Measurements from ENCODE around the gene PDZD4.

PDZD4 gene

GRCh38 chrX:153812220-153812619 lies 18.1 kb downstream of the PDZD4 start:
- no peak for DNase-seq

- DNase-seq = no peak
Measured at GRCh38 chrX:153807976-153808375, 22.4 kb downstream of the PDZD4 start.

- DNase-seq = no peak
Measured at GRCh38 chrX:153806999-153807575, 23.3 kb downstream of the PDZD4 start.

GRCh38 chrX:153805436-153805835 lies 24.9 kb downstream of the PDZD4 start:
- no peak for DNase-seq

GRCh38 chrX:153804621-153805020 lies 25.7 kb downstream of the PDZD4 start:
- DNase-seq = no peak

GRCh38 chrX:153804100-153804595 lies 26.2 kb downstream of the PDZD4 start:
- DNase-seq = no peak

GRCh38 chrX:153803211-153804099 lies 26.9 kb downstream of the PDZD4 start:
- DNase-seq = no peak

GRCh38 chrX:153802513-153803045 lies 27.8 kb downstream of the PDZD4 start:
- no peak for DNase-seq

- no peak for DNase-seq
Measured at GRCh38 chrX:153801669-153802068, 28.7 kb downstream of the PDZD4 start.

- DNase-seq = no peak
Measured at GRCh38 chrX:153800746-153801145, 29.6 kb downstream of the PDZD4 start.

GRCh38 chrX:153800177-153800722 lies 30.1 kb downstream of the PDZD4 start:
- no peak for DNase-seq

- DNase-seq = no peak
Measured at GRCh38 chrX:153799326-153799725, 31.0 kb downstream of the PDZD4 start.

GRCh38 chrX:153797415-153798015 lies 32.8 kb downstream of the PDZD4 start:
- no peak for DNase-seq

- peak in 2 of 5 experiments; percentile 6 to 21 for DNase-seq
Measured at GRCh38 chrX:153794897-153795816, 35.2 kb downstream of the PDZD4 start.

GRCh38 chrX:153794018-153794896 lies 36.1 kb downstream of the PDZD4 start, which contains the start of the genes IDH3G and SSR4:
Gene IDH3G, minus strand, starts transcription at chrX:153794375. Its CDS starts 49 bp downstream, at chrX:153794326.
Gene SSR4, plus strand, starts transcription at chrX:153794668. Its CDS starts 20 bp downstream, at chrX:153794688.
- peak; percentile 78 to 97 (median 90) for DNase-seq

GRCh38 chrX:153793291-153793690 lies 37.1 kb downstream of the PDZD4 start:
- DNase-seq = no peak

- DNase-seq = no peak
Measured at GRCh38 chrX:153792368-153792767, 38.0 kb downstream of the PDZD4 start.

GRCh38 chrX:153791104-153791852 lies 39.1 kb downstream of the PDZD4 start:
- no peak for DNase-seq

GRCh38 chrX:153789654-153790053 lies 40.7 kb downstream of the PDZD4 start:
- DNase-seq = no peak

GRCh38 chrX:153786669-153787068 lies 43.7 kb downstream of the PDZD4 start:
- no peak for DNase-seq

Measured in T-helper 2 cell (primary cell).